NB4 (cell line): ENCODE data around the gene CACNB3.

Source experiments
- CTCF ChIP-seq: IDR thresholded peaks from one replicate; pipeline ENCODE4 v1.5.1; 2012; ENCODE audit warnings: low read depth, low read length
- POLR2A ChIP-seq: IDR thresholded peaks from 2 replicates; pipeline ENCODE4 v1.6.1; 2011; ENCODE audit warnings: mild to moderate bottlenecking; ENCODE audit not compliant: insufficient read length; ENCODE audit errors: extremely low read depth

- TF ChIP-seq CTCF (no peak), POLR2A (no peak)
These were observed 44.6 kb upstream of the CACNB3 start for GRCh38 chr12:48773686-48774085.
